Measurements from ENCODE around the gene PRLH. TPM values are rescaled to one million over a fixed set of nuclear protein-coding genes. Genes with fewer than 3 reads are reported as not detected.

The PRLH gene
- total and polyA plus RNA-seq, 2 donors (not counting 1 experiment from before 2014, with no cell fraction given): not detected

DNA sequence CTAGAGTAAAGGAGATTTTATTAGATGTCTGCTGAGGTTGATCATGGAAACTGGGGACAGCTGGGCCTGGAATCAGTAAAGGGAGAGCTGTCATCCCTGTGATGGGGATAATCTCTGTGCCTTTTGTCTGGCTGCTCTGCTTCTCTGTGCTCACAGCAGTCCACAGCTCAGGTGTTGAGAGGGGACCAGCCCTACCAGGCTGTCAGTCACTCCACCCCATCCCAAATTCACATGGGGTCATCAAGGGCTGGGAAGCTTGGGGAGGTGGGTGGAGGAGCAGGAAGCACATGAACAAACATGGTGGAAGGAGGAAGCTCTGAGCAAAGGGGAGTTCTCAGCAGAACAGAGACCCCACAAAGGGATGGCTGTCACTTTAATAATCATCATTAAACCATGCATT, 47.3 kb downstream of the PRLH start:
- H3K79me2 ChIP-seq (ENCODE audit: control insufficient read depth, insufficient read depth, low read length): no peaks in the 10 kb centered on the region
- H3K27ac ChIP-seq (ENCODE audit: insufficient read depth, low read length): no peak overlapping the region
- H3K27me3 ChIP-seq (ENCODE audit: control insufficient read depth, insufficient read depth, low read length): no peaks in the 10 kb centered on the region
- no peaks in the 10 kb centered on the region for H3K36me3 ChIP-seq (ENCODE audit: control insufficient read depth, insufficient read depth, low read length)
- no peaks in the 10 kb centered on the region for H4K20me1 ChIP-seq (ENCODE audit: control insufficient read depth, extremely low read depth, insufficient read depth, low read length)
- TF ChIP-seq EZH2 (IDR thresholded peaks at IDR 0.05; ENCODE audit: low read length, missing control alignments): no peak
- TF ChIP-seq, protein P1, sequence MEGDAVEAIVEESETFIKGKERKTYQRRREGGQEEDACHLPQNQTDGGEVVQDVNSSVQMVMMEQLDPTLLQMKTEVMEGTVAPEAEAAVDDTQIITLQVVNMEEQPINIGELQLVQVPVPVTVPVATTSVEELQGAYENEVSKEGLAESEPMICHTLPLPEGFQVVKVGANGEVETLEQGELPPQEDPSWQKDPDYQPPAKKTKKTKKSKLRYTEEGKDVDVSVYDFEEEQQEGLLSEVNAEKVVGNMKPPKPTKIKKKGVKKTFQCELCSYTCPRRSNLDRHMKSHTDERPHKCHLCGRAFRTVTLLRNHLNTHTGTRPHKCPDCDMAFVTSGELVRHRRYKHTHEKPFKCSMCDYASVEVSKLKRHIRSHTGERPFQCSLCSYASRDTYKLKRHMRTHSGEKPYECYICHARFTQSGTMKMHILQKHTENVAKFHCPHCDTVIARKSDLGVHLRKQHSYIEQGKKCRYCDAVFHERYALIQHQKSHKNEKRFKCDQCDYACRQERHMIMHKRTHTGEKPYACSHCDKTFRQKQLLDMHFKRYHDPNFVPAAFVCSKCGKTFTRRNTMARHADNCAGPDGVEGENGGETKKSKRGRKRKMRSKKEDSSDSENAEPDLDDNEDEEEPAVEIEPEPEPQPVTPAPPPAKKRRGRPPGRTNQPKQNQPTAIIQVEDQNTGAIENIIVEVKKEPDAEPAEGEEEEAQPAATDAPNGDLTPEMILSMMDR (conservative IDR thresholded peaks at IDR 0.05 in 1 of 2, IDR thresholded peaks at IDR 0.05 in 1 of 2; ENCODE audit: low read depth in 1 of 2, low read length in 2 of 2): no peak
- H3K4me1 ChIP-seq (ENCODE audit: control insufficient read depth, extremely low read depth, insufficient read depth, low read length): peaks cover 21% of the 10 kb centered on the region
- no peak overlapping the region for H3K4me3 ChIP-seq (replicated peaks in 1 of 4; ENCODE audit: control extremely low read depth in 1 of 4, insufficient read depth in 1 of 4, low read depth in 3 of 4, low read length in 4 of 4)
- no peak overlapping the region for H2AFZ ChIP-seq (ENCODE audit: low read length)
- no peak overlapping the region for H3K9ac ChIP-seq (ENCODE audit: insufficient read depth, low read length)
- H3K9me3 ChIP-seq (ENCODE audit: control insufficient read depth, insufficient read depth, low read depth, low read length): no peaks in the 10 kb centered on the region
- no peak overlapping the region for H3K4me2 ChIP-seq (ENCODE audit: extremely low read depth, insufficient read depth, low read length)
- DNase-seq (ENCODE audit: low read depth in 2 of 2): no peak

DNA sequence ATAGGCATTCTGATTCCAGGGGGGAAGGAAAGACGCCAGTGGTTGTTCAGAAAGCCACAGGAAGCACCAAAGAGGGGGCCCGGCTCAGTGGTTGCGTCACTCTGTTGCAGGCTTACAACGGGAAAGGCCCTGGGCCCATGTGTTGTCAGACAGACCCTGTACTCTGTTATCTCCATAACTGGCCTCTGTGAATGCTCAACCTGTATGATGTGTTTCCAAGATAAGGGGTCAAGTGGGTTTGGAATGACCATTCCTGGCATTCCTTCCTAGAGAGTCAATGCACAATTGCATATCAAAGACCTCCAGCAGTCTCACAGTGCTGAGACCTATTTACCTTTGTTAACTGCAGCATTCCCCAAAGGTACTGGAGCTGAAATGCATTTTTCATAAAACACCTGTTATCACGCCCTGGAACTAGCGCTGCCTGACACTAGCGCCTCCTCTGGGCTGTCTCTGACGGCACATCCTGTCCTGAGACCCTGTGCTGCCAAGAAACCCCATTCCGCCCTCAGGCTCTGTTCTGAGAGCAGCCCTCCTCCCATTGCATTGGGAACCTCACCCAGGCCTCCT, 47.9 kb downstream of the PRLH start:
- Histone ChIP-seq H3K4me2 (ENCODE audit: extremely low read depth, insufficient read depth, low read length) (no peak overlapping the region), H3K79me2 (ENCODE audit: control insufficient read depth, insufficient read depth, low read length) (no peaks in the 10 kb centered on the region), H3K4me3 (replicated peaks in 1 of 4; ENCODE audit: control extremely low read depth in 1 of 4, insufficient read depth in 1 of 4, low read depth in 3 of 4, low read length in 4 of 4) (no peak overlapping the region), H2AFZ (ENCODE audit: low read length) (no peak overlapping the region), H3K36me3 (ENCODE audit: control insufficient read depth, insufficient read depth, low read length) (no peaks in the 10 kb centered on the region), H3K9ac (ENCODE audit: insufficient read depth, low read length) (no peak overlapping the region), H3K4me1 (ENCODE audit: control insufficient read depth, extremely low read depth, insufficient read depth, low read length) (peaks cover 21% of the 10 kb centered on the region), H3K9me3 (ENCODE audit: control insufficient read depth, insufficient read depth, low read depth, low read length) (no peaks in the 10 kb centered on the region), H3K27me3 (ENCODE audit: control insufficient read depth, insufficient read depth, low read length) (no peaks in the 10 kb centered on the region), H4K20me1 (ENCODE audit: control insufficient read depth, extremely low read depth, insufficient read depth, low read length) (no peaks in the 10 kb centered on the region), H3K27ac (ENCODE audit: insufficient read depth, low read length) (no peak overlapping the region)
- TF ChIP-seq EZH2 (IDR thresholded peaks at IDR 0.05; ENCODE audit: low read length, missing control alignments): no peak
- TF ChIP-seq, protein P1 (conservative IDR thresholded peaks at IDR 0.05 in 1 of 2, IDR thresholded peaks at IDR 0.05 in 1 of 2; ENCODE audit: low read depth in 1 of 2, low read length in 2 of 2): no peak
- peak in 1 of 2 donors; percentile 69 for DNase-seq (ENCODE audit: low read depth in 2 of 2)

DNA sequence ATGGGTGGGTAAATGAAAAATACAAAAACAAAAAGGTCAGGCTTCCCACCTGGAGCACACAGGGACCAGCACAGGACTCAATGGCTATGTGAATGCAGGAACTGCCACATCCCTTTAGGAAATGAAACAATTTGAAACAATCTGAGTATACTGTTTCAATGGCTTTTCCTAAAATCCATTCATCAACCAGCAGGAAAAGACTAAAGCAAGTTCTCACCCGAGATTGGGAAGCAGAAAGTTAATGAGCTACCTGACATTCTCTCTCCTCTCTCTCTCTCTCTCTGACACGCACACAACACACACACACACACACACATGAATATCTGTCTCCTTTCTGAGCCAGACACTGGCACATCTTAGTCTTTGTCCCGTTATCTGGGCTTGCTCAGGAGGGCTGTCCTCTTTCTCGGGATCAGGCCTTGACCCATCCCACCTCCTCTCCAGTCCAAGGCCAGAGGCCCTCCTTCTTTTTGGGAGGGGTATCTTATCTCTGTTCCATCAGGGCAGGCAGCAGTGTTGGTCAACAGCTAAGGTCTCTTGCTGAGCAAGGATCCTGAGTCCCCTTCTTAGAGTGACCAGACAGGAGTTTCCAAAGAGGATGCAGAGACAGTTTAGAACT, 49.4 kb downstream of the PRLH start:
- H3K27me3 ChIP-seq (ENCODE audit: control insufficient read depth, insufficient read depth, low read length): no peaks in the 10 kb centered on the region
- no peak overlapping the region for H3K9ac ChIP-seq (ENCODE audit: insufficient read depth, low read length)
- H3K36me3 ChIP-seq (ENCODE audit: control insufficient read depth, insufficient read depth, low read length): no peaks in the 10 kb centered on the region
- DNase-seq (ENCODE audit: low read depth in 2 of 2): no peak
- H3K79me2 ChIP-seq (ENCODE audit: control insufficient read depth, insufficient read depth, low read length): no peaks in the 10 kb centered on the region
- no peak overlapping the region for H3K4me3 ChIP-seq (replicated peaks in 1 of 4; ENCODE audit: control extremely low read depth in 1 of 4, insufficient read depth in 1 of 4, low read depth in 3 of 4, low read length in 4 of 4)
- no peaks in the 10 kb centered on the region for H3K9me3 ChIP-seq (ENCODE audit: control insufficient read depth, insufficient read depth, low read depth, low read length)
- peak overlapping the region; percentile 5 for H3K4me2 ChIP-seq (ENCODE audit: extremely low read depth, insufficient read depth, low read length)
- H2AFZ ChIP-seq (ENCODE audit: low read length): peak overlapping the region; percentile 0
- peaks cover 21% of the 10 kb centered on the region for H3K4me1 ChIP-seq (ENCODE audit: control insufficient read depth, extremely low read depth, insufficient read depth, low read length)
- TF ChIP-seq EZH2 (IDR thresholded peaks at IDR 0.05; ENCODE audit: low read length, missing control alignments): no peak
- TF ChIP-seq, protein P1 (conservative IDR thresholded peaks at IDR 0.05 in 1 of 2, IDR thresholded peaks at IDR 0.05 in 1 of 2; ENCODE audit: low read depth in 1 of 2, low read length in 2 of 2): no peak
- peak overlapping the region; percentile 89 for H3K27ac ChIP-seq (ENCODE audit: insufficient read depth, low read length)
- no peaks in the 10 kb centered on the region for H4K20me1 ChIP-seq (ENCODE audit: control insufficient read depth, extremely low read depth, insufficient read depth, low read length)

Data from fibroblast of lung (primary cell).